Measurements from ENCODE around the gene MRTFB. TPM values are rescaled to one million over a fixed set of nuclear protein-coding genes. Genes with fewer than 3 reads are reported as not detected.
A peak's percentile ranks its signal among the peaks of the same experiment; 100 is the strongest.
"Not testable (repeated sequence)": the region's sequence is repeated elsewhere in the genome, so short reads cannot be mapped to it uniquely, and the experiment has no call there.

MRTFB gene
- total and polyA plus RNA-seq, 3 donors from 2014 or later, result 41.4 to 140 (median 91.4) TPM

DNA sequence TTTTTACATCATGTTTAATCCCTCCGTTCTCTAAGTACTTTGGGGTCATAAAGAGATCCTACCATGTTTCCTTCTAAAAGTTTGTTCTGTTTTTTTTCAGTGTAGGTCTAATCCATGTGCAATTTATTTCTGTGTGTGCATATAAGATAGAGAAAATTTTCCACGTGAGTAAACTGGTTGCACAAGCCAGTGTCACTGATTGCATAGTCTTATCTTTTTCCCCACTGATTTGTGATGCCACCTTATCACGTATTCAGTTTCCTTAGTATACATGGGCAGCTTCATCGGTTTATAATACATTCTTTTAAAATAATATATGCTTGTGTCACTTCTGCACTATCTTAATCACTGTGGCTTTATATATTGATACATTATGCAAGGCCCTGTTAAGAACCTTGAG, 49.2 kb downstream of the MRTFB start:
- Histone ChIP-seq H3K9me3 (no peaks in the 10 kb centered on the region), H3K27ac (no peak overlapping the region), H3K4me3 (no peak overlapping the region), H3K27me3 (no peaks in the 10 kb centered on the region), H3K4me1 (peaks cover 7% of the 10 kb centered on the region), H3K36me3 (ENCODE audit: low read depth, missing control alignments) (no peaks in the 10 kb centered on the region)
- intact Hi-C loops (cut with DNase I; ENCODE audit: low total_unique reads), result no loop called here
- DNase-seq, result no peak
- TF ChIP-seq POLR2A (IDR thresholded peaks at IDR 0.05), result no peak
- TF ChIP-seq, protein P1, sequence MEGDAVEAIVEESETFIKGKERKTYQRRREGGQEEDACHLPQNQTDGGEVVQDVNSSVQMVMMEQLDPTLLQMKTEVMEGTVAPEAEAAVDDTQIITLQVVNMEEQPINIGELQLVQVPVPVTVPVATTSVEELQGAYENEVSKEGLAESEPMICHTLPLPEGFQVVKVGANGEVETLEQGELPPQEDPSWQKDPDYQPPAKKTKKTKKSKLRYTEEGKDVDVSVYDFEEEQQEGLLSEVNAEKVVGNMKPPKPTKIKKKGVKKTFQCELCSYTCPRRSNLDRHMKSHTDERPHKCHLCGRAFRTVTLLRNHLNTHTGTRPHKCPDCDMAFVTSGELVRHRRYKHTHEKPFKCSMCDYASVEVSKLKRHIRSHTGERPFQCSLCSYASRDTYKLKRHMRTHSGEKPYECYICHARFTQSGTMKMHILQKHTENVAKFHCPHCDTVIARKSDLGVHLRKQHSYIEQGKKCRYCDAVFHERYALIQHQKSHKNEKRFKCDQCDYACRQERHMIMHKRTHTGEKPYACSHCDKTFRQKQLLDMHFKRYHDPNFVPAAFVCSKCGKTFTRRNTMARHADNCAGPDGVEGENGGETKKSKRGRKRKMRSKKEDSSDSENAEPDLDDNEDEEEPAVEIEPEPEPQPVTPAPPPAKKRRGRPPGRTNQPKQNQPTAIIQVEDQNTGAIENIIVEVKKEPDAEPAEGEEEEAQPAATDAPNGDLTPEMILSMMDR (IDR thresholded peaks at IDR 0.05), result no peak
- WGBS, 2 donors, result 67 to 87% methylated on average over 4 of the region's 4 CpGs

DNA sequence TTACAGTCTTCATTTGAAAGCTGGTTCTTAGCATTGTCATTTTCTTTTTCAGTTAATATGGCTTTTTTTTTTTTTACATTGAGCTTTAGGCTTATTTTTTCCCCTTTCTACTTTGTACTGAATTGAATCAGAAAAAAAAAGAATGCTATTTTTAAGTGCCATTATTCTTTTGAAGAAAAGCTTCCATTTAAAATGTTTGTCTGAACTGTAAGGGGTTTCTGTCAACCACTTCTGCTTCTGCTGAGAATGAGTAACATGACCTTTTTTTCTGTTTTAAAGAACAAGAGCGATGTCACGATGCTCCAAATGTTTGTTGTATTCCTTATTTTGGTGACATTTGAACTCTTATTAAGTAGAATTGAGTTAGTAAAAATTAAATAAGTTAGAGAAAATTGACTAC, 50.0 kb downstream of the MRTFB start:
- Histone ChIP-seq H3K4me3 (no peak overlapping the region), H3K4me1 (peaks cover 13% of the 10 kb centered on the region), H3K27ac (no peak overlapping the region), H3K36me3 (ENCODE audit: low read depth, missing control alignments) (no peaks in the 10 kb centered on the region), H3K9me3 (no peaks in the 10 kb centered on the region), H3K27me3 (no peaks in the 10 kb centered on the region)
- 76 to 81% methylated on average over 2 of the region's 2 CpGs for WGBS, 2 donors
- intact Hi-C loops (cut with DNase I; ENCODE audit: low total_unique reads), result no loop called here
- TF ChIP-seq, protein P1 (IDR thresholded peaks at IDR 0.05), result no peak
- TF ChIP-seq POLR2A (IDR thresholded peaks at IDR 0.05), result no peak
- no peak for DNase-seq

DNA sequence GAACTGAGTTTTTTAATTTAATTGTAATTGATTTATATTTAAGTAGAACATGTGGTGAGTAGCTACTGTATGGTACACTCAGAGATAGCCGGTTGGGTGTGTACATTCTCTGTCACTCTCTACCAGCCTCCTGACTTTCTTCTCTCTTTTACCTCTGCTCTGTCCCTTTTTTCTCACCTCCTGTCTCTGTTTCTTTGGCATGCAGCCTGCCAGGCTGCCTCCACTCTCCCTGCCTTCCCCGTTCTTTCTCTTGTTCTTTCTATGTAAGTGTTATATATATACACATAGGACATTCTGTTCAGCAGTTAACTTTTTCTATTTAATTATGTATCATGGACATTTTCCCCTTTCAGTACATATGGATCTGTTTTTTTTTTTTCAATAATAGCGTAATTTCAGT, 50.8 kb downstream of the MRTFB start:
- Histone ChIP-seq H3K9me3 (no peaks in the 10 kb centered on the region), H3K36me3 (ENCODE audit: low read depth, missing control alignments) (no peaks in the 10 kb centered on the region), H3K27me3 (no peaks in the 10 kb centered on the region), H3K27ac (no peak overlapping the region), H3K4me3 (no peak overlapping the region), H3K4me1 (peaks cover 14% of the 10 kb centered on the region)
- TF ChIP-seq POLR2A (IDR thresholded peaks at IDR 0.05), result no peak
- TF ChIP-seq, protein P1 (IDR thresholded peaks at IDR 0.05), result no peak
- WGBS, 2 donors, result 90 to 93% methylated on average over 3 of the region's 3 CpGs
- intact Hi-C loops (cut with DNase I; ENCODE audit: low total_unique reads), result no loop called here
- no peak for DNase-seq

DNA sequence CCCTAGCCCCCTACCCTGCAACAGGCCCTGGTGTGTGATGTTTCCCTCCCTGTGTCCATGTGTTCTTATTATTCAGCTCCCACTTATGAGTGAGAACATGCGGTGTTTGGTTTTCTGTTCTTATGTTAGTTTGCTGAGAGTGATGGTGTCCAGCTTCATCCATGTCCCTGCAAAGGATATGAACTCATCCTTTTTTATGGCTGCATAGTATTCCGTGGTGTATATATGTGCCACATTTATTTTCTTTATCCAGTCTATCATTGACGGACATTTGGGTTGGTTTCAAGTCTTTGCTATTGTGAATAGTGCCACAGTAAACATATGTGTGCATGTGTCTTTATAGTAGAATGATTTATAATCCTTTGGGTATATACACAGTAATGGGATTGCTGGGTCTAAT, 51.3 kb downstream of the MRTFB start:
- H3K27me3 ChIP-seq; intact Hi-C loops (cut with DNase I; ENCODE audit: low total_unique reads); H3K4me3 ChIP-seq; DNase-seq; H3K36me3 ChIP-seq (ENCODE audit: low read depth, missing control alignments); H3K9me3 ChIP-seq; H3K27ac ChIP-seq: not testable (repeated sequence)
- 96 to 97% methylated on average over 3 of the region's 3 CpGs for WGBS, 2 donors
- H3K4me1 ChIP-seq, result peaks cover 14% of the 10 kb centered on the region

DNA sequence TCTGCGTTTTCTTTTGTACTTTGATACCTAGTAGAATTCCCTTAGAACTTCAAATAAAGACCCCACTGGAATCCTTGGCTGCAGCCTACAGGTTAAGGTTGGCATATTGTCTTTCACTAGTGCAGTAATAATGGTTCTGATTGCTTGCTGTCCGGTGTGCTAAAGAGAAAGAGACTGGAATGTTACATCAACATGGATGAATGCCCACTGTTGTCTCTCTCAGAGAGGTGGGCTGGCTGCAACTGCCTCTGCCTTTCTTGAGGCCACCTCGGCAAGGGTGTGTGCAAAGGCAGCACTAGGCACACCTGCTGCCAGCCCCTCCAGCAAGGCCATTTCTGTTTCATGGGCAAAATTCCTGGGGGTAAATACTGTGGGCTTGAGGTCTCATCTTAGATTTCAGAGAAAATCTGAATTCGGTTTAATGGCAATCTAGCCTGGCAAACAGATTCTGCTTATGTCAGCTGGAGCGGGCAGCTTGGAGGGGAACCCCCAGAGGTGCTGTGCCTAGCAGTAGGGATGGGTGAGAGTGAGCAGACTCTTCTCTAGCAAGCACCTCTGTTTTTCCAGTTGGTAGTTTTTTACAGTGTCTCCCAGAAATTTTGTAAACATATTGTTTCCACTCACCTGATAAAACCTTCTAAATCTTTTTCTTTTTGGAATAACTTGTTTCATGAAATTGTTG, 54.0 kb downstream of the MRTFB start:
- DNase-seq, result no peak

More for the DNA sequence above, 54.0 kb downstream of the MRTFB start:
- H3K27ac ChIP-seq, result peak overlapping the region in 1 of 2 donors; percentile 7
- H3K4me1 ChIP-seq, result peaks cover 14% of the 10 kb centered on the region
- no peaks in the 10 kb centered on the region for H3K27me3 ChIP-seq
- 61 to 78% methylated on average over 5 of the region's 5 CpGs for WGBS, 2 donors
- no peak for TF ChIP-seq POLR2A (IDR thresholded peaks at IDR 0.05)
- TF ChIP-seq, protein P1 (IDR thresholded peaks at IDR 0.05), result no peak
- H3K4me3 ChIP-seq, result no peak overlapping the region
- no peaks in the 10 kb centered on the region for H3K9me3 ChIP-seq
- intact Hi-C loops (cut with DNase I; ENCODE audit: low total_unique reads), result no loop called here
- H3K36me3 ChIP-seq (ENCODE audit: low read depth, missing control alignments), result no peaks in the 10 kb centered on the region

Measured in testis (tissue), 3 donors.